Effector CD4-positive, alpha-beta T cell (primary cell): Measurements from ENCODE around the gene WNK2.

ENCODE experiments used
- DNase-seq: peaks from one replicate; pipeline ENCODE4 v3.0.0-alpha.2; 2020

WNK2 gene

DNA sequence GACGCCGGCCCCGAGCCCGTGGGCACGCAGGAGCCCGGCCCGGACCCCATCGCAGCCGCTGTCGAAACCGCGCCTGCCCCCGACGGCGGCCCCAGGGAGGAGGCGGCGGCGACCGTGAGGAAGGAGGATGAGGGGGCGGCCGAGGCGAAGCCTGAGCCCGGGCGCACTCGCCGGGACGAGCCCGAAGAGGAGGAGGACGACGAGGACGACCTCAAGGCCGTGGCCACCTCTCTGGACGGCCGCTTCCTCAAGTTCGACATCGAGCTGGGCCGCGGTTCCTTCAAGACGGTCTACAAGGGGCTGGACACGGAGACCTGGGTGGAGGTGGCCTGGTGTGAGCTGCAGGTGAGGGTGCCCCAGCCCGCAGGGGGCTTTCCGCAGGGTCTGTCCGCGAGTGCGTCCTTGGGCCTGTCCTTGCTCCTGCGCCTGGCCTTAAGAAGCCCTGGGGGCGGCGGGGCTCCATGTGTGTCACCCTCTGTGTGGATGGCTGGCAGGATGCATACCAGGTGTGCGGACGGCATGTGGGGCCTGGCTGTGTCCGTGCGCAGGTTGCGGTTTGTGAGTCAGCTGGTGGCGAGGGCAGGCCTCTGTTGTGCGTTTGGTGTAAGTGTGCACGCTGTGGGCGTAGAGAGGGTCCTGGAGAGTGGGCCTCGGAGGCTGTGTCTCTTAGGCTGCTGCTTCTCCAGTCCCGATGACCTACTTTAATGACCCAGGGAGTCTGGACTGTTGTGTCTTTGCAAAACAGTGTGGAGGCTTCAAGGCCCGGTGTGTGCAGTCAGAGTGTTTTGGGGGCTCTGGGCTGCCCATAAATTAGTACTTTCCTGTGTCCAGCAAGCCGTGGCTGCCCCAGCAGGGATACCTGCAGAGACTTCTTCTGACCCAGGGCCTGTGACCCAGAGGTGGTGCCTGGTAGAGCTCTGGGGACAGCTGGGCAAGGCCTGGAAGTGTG is 1.6 kb downstream of the WNK2 start:
- no peak for DNase-seq

DNA sequence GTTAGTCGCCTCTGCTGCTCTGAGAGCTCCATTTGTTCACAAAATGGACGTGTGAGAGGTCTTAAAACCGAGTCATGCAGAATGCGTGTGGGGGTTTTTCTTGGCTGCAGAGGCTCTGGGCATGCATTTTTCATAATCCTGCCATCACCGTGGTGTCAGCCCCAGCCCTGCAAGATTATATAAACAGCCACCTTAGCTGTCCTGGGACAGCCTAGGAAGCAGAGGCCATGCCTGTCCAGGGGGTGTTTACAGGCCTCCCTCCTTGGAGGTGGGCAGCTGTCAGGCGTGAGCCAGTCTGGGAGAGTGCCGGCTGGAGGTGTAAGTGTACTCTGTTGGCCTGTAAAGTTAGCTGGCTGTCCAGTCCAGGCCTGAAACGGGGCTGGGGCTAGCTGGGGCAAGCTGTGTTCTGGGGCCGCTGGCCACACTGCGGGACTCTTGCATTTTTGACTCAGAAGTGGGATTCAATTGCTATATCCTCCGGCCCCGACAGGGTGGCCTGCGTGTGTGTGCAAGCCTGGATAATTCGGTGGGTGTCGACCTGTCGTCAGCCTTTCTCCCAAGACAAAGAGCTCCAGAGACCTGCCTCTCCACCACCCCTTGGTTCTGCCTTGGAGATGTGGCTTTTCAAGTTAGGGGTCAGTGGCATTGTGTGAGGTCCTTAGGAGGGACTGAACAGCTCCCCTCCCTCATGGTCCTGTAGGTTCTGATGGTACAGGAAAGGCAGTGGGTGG is 2.4 kb downstream of the WNK2 start:
- DNase-seq: no peak

DNA sequence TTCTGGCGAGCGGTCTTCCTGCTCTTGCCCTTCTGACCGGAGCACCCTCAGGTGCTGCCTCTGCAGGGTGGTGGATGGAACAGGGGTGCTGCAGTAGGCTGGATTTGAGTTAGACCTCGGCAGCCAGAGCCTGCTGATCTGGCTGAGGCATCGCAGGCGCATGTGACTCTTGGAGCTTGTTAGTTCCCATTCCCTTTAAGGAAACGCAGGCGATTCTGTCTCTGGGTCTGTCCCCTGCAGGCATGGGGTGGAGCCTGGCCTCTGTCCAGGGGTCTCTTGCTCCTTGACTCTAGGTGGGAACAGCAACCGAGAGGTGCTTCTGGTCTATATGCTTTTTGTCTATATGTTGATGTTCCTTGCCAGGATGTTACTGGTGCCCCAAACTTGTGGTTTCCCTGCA is 3.1 kb downstream of the WNK2 start:
- DNase-seq: no peak

DNA sequence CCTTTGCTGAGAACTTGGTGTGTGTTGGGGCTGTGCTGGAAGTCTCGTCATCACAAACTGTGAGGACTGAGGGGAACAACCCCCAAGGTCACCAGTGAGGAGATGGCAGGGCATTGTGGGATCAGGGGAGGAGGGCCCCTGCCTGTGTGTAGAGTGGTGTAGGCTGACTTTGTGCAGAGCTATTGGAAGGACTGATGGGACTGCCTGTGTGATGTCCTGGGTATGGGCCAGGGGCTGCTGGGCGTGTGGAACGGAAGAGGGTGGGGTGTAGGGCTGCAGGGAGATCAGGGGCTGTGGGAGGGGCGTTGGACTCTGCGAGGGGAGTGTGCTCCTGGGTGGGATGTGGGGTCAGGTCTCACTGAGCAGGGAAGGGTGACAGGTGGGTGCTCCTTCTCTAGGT is 3.6 kb downstream of the WNK2 start:
- no peak for DNase-seq

DNA sequence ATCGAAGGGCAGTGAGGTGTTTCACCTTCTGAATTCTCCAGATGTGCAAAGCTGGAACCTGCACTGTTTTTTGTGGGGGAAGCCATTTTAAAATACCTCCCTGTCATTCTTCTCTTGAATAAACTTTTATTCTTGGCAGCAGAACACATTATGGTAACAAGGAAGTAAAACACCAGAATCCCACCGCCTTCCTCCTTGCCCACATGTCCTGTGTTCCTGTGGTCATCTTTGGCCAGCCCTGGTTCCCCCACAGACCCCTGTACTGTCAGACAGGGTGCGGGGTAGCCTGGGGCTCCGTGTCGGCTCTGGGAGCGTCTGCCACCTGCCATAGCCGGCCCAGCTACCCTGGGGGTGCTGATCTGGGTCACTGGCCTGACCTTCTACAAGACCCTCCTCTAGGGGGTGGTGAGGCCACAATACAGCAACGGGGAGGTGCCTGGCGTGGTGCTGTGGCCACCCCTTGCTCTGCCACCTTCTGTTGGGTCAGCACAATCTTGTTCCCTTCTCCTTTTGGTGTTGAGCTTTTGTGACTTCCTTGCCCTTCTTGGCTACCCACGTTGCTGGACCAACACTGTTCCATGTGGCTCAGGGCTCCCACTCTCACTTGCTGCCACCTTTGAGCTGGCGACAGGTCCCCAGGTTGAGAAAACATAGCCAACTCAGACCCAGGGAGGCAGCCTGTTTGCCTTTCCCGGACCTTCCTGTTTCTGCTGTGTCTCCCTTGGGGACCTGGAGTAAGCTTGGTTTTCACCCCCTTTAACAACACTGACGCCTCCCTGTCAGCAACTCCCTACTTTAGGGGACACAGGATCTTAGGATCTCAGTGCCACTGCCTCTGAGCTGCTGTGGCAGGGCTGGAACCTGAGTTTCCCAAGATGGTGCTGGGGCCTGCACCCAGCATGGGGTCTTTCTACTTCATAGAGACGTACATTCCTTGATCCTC is 4.8 kb downstream of the WNK2 start:
- no peak for DNase-seq

DNA sequence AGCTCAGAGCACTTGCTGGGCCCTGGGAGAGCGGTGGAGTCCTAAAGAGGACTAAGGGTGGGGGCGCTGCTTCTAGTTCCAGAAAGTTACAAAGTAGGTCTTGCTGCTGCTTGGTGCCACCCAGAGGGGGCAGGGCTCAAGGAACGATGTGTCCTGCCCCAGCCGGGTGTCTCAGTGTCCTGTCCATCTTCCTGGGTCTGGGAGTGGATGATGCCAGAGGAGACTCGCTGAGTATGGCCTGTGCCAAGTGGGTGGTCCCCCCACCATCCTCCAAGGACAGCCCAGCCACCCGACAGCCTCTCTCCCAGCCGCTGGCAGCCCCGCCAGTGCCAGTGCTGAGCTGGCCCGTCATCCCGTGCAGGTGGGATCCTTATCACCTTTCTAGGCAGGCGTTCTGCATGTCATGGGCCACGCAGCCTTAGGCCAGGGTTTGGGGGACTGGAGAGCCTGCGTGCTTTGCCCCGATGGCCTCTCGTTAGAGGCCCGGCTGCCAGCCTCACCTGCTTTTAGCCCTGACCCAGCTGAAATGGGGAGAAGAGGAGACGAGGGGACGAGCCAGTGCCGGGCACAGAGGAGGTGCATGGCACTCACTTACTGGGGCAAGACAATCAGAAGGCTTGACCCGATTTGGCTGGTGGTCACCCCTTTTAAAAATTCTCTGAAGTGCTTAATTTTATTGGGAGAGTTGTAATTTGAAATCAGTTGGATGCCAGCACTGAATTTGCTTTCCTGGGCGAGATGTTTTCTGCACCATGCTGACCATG is 5.6 kb downstream of the WNK2 start:
- no peak for DNase-seq

DNA sequence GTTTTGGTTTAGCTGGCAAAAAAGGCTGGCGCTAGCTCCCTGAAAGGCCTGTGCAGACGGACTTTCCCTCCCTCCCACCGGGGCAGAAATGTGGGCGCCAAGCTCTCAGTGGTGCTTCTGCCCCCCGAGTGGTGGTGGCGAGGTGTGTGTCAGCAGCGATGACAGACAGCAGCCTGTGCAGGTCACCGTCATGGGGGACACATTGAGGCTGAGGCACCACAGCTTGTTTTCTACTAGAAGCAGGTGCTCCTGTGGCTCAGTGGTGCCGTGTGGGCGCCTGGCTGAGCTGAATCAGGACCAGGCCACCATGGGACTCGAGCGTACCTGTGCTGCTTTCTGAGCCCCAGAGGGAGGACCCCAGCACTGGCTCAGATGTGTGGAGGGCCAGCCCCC is 6.2 kb downstream of the WNK2 start:
- DNase-seq: no peak

DNA sequence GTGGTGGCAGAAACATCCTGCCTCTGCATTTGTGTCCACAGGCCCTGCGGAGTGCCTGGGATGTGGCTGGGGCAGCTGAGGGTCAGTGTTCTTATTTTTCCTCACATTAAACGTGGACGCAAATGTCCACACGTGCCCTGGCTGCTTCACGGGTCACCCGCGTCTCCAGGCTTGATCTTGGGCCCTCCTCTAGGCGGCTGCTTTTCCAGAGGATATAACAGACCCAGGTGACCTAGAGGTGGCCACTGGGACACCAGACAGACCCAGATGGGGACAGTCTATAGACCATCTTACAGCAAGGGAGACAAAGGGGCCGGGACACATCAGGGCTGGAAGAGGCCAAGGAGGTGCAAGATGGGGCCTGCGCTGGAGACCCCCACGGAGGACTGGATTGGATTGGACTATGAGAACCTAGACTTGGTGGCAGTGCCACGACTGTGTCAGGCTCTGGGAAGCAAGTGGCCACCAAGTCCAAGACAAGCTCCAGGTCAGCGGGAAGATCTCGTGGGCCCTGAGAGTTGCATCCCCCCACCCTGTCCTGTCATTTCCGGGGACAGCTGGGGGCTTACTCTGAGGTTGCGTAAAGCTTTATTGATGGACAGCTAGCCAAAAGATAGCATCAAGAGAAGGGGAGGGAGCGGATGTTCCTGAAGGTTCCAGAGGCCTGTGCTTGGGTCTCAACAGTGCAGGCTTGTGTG is 6.9 kb downstream of the WNK2 start:
- DNase-seq: no peak

DNA sequence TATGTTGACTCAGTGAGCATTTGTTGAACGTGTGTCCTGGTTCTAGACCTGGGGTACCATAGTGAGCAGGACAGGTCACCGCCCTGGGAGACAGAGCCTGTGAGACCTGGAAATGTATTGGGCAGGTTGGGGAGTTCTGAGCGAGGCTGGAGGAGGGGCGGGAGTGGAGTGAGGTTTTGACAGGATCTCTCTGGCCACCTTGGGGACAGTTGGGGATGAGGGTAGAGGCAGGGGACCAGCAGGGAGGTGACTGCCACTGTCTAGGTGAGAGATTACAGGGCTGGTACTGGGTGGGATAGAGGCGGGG is 7.4 kb downstream of the WNK2 start:
- no peak for DNase-seq

DNA sequence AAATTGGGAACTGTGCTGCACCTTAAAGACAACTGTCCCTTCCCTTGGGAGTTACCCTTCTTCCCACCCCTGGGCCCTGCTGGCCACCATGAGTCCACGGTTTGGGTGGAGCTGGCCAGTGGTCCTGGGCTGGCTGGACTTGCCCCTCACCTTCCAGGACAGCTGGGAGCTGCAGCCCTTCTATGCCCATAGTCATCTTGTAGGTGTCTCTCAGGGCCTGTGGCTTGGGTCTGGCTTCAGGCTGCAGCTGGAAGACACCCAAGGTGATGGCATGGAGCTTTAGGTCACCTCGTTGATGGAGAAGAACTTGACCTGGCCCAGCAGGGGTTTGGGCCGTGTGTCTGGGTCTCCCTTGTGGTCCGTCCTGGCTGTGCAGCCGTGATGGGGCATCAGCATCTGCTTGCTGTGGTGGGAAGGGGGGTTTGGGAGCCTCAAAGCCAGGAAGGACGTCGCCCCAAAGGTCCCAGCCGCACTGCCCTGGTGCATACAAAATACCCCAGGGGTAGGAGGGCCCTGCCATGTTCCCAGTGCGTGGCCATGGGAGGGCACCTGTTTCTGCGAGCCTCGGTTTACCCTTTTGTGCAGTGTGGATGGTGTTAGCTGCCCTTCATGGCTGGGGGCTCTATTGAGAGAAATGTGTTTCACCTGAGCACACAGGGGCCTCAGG is 8.9 kb downstream of the WNK2 start:
- DNase-seq: no peak

DNA sequence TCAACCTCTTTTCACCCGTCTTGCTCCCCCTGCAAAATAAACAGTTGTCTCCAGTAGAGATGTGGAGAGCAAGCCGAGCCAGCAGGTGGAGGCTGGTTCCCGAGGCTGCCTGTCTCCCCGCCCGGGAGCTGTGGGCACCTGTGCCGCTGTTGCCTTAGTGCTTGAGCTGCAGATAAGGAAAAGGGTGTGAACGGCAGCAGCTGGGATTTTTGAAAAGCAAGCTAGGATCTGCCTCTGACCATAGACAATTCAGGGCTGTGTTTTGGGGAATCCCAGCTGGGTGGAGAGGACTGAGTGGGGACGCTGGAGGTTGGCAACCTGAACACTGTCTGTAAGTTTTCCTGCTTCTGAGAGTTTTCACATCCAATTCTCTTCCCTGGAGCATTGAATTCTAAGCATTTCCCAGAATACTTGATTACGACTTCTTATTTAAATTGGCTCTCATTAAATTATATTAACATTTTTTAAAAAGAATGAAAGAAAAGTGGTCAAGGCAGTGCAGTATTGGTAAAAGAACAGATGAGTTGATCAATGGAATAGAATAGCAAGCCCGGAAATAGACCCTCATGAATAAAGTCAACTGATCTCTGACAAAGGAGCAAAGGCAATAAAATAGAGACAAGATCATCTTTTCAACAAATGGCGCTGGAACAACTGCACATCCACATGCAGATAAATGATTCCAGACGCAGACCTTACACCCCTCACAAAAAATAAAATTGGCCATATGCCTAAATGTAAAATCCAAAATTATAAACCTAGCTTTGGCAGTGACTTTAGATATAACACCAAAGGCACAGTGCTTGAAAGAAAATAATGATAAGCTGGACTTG is 9.7 kb downstream of the WNK2 start:
- no peak for DNase-seq

DNA sequence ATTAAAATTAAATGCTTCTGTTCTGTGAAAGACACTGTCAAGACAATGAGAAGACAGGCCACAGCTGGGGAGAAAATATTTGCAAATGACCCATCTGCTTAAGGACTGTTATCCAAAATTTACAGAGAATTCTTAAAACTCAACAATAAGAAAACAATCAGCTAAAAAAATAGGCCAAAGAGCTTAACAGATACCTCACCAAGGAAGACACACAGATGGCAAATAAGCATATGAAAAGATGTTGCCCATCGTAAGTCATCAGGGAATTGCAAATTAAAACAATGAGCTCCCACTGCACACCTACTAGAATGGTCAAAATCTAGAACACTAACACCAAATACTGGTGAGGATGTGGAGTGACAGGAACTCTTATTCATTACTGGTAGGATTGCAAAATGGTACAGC is 10.3 kb downstream of the WNK2 start:
- no peak for DNase-seq

DNA sequence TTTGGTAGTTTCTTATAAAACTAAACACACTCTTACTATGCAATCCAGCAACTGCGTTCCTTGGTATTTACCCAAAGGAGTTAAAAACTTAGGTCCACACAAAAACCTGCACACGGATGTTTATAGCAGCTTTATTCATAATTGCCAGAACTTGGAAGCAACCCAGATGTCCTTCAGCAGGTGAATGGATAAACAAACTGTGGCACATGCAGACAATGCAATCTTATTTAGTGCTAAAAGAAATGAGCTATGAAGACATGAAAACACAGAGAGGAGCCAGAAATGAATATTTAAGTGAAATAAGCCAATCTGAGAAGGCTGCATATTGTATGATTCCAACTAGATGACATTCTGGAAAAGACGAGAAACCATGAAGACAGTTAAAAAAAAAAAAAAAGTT is 10.7 kb downstream of the WNK2 start:
- DNase-seq: no peak

DNA sequence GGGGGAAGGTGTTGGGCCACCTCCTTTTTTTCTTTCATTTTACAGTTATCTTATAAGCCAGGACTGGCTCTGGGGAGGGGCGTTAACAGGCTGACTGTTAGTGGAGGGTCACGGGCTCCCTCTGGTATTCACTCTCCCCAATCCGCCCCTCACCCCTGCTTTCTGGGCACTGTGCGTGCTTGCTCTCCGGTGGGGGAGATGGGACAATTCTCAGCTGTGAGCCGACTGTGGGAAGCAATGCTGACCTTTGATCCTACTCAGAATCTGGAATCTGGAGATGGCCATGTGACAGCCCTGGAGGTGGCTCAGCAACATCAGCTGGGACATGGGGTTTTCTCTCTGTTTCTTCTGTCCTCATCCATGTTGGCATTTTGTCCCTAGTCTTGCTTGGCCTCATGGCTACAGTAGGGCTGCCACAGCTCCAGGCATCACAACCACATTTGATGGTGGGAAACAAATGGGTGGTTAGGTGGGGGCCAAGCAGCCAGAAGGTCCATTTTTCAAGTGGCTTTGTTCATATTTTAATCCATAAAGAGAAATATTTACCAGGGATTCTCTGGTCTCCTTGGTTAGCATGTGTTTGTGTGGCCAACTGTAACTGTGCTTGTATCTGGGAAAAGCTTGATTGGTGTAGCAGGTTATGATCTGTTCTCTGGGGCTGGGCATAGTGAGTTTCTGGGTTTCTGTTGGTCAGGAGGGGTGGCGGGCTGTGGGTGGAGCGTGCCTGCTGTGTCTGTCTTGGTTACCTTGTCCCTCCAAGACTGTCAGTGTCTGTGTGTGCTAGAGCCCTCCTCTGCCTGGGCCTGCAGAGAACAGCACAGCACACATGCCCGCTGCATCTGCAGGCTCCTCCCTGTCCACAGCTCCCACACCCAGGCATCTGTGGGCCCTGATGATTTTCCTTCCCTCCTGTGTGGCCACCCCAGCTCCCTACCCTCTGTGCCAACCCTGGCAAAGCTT is 12.4 kb downstream of the WNK2 start:
- no peak for DNase-seq

DNA sequence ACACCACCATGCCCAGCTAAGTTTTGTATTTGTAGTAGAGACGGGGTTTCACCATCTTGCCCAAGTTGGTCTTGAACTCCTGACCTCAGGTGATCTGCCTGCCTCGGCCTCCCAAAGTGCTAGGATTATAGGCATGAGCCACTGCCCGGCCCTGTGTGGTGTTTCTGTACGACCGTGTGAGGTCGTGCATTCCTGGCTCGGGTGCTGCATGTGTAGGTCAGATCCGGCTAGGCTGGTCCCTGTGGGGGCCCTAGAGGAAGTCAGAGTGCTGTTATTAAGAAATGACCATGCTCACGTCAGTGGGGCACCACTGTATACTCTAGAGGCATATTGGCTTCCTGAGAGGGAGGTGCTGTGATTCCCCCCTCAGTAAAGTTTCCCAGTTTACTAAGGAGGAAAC is 13.7 kb downstream of the WNK2 start:
- no peak for DNase-seq

DNA sequence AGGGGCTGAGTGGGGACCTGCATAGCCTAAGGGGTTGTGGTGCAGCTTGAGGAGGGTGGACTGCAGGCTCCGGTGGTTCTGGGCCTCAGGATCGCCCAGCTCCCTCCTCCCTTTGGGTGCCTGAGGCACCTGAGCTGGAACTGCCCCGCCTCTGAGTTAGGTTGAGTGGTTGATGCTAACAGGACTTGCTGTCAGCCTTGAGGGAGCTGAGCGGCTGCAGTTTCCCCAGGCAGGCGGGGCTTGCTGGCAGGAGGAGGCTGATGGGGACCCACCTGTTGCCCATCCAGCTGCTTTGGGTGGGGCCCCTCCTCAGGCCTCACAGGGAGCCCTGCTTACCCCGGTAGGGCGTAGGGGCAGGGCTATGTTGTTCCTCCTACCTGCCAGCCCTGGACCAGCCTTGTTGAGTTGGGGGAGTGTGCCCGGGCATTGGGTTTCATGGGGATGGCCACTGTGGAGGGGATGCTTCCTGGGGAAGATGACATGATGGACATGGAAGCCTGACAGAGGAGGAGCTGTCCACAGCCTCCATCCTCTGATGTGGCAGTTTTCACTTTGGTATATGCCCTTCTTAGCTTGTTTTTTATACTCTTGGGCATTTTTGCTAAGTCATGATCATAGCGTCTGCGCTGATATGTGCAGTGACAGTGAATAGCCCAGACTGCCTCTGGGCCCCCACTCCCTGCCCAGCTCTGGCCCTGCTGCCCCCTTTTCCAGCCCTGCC is 14.3 kb downstream of the WNK2 start:
- DNase-seq: no peak

DNA sequence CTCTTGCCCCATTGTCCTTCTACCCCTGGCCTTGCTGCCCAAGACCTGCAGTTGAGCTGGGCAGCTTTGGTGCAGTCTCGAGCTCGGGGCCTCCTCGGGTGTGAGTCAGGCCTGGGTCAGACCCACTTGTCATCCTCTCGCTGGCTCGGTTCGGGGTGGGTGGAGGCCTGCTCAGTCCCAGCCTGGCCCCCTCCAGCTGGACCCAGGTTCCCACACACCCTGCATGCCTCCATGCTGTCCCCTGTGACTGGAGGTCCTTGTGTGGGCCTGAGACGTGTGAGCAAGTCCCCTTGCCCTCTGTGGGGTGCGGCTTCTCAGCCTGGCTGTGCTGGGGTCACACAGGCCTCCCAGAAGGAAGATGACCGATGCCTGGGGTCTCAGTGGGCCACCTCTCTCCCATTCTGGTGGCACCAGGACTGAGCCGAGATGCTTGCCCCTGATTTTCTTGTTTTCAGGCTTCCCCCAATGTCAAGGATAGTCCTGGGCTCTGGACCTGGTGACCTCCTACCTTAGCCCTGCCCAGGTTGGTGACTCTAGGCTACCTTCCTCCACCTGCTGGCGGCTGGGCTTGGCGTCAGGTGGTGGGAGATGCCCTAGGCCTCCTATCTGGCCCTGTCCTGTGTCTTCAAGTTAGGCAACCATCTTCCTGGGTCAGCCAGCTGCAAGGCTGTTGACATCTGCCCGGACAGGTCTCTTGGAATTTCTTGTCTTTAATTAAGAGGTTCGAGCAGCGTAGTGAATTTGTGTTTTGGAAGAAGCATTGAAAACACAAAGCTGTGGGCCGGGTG is 15.1 kb downstream of the WNK2 start:
- DNase-seq: no peak

DNA sequence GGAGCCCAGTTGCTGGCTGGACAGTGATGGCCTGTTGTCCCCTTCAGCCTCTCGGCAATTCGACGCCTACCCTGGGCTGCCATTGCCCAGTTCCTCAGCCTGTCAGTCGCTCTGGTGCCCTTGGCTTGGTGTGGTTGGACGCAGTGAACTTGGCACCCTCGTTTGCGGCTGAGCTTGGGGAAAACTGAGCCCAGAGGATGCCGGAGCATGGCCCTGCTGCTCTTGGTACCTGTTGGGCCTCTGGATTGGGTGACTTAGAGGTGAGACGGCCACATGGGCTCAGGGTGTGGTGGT is 16.5 kb downstream of the WNK2 start:
- DNase-seq: no peak
